HG03039 (cell line): Measurements from ENCODE around the gene ARHGAP25.
"Not testable (repeated sequence)": the region's sequence is repeated elsewhere in the genome, so short reads cannot be mapped to it uniquely, and the experiment has no call there.

ENCODE experiments used
- ATAC-seq: cut with Tn5 transposase; IDR thresholded peaks from one replicate; pipeline ENCODE4 v1.9.1; 2021; ENCODE audit warnings: mild to moderate bottlenecking, moderate library complexity; ENCODE audit not compliant: unreplicated experiment

ARHGAP25 gene

GRCh38 chr2:68790600-68790999 lies 56.0 kb downstream of the ARHGAP25 start:
- no peak for ATAC-seq

- ATAC-seq, result no peak
These were observed 57.3 kb downstream of the ARHGAP25 start for GRCh38 chr2:68791914-68792313.

GRCh38 chr2:68792751-68793150 lies 58.1 kb downstream of the ARHGAP25 start:
- ATAC-seq, result no peak

GRCh38 chr2:68796295-68796905 lies 61.8 kb downstream of the ARHGAP25 start:
- no peak for ATAC-seq

GRCh38 chr2:68798569-68798968 lies 64.0 kb downstream of the ARHGAP25 start:
- ATAC-seq, result no peak

- no peak for ATAC-seq
These were observed 64.8 kb downstream of the ARHGAP25 start for GRCh38 chr2:68799140-68800026.

- no peak for ATAC-seq
These were observed 65.4 kb downstream of the ARHGAP25 start for GRCh38 chr2:68800027-68800401.

GRCh38 chr2:68800517-68800916 lies 65.9 kb downstream of the ARHGAP25 start:
- ATAC-seq, result no peak

GRCh38 chr2:68802161-68802560 lies 67.5 kb downstream of the ARHGAP25 start:
- ATAC-seq, result not testable (repeated sequence)

- ATAC-seq, result no peak
These were observed 70.4 kb downstream of the ARHGAP25 start for GRCh38 chr2:68805025-68805424.

- no peak for ATAC-seq
These were observed 72.0 kb downstream of the ARHGAP25 start for GRCh38 chr2:68806511-68807109.

GRCh38 chr2:68807821-68808266 lies 73.2 kb downstream of the ARHGAP25 start:
- ATAC-seq, result no peak

GRCh38 chr2:68809324-68810240 lies 75.0 kb downstream of the ARHGAP25 start:
- no peak for ATAC-seq

GRCh38 chr2:68811364-68811763 lies 76.8 kb downstream of the ARHGAP25 start:
- ATAC-seq, result no peak

GRCh38 chr2:68812251-68812650 lies 77.6 kb downstream of the ARHGAP25 start:
- no peak for ATAC-seq

GRCh38 chr2:68813596-68813995 lies 79.0 kb downstream of the ARHGAP25 start:
- ATAC-seq, result no peak

- no peak for ATAC-seq
These were observed 82.7 kb downstream of the ARHGAP25 start for GRCh38 chr2:68817306-68817705.

GRCh38 chr2:68819556-68819955 lies 84.9 kb downstream of the ARHGAP25 start:
- ATAC-seq, result no peak

- no peak for ATAC-seq
These were observed 87.7 kb downstream of the ARHGAP25 start for GRCh38 chr2:68822207-68822872.

- no peak for ATAC-seq
These were observed 90.2 kb downstream of the ARHGAP25 start for GRCh38 chr2:68824831-68825230.
